Putamen (tissue), 1 donor: ENCODE data around the gene WBP11.
A peak's percentile ranks its signal among the peaks of the same experiment; 100 is the strongest.

ENCODE experiments used
- DNase-seq: peaks from one replicate; pipeline ENCODE4 v3.0.0-alpha.2; 2016; ENCODE audit warnings: low spot score

Gene WBP11

GRCh38 chr12:14803011-14803829 is at the start of gene WBP11, which contains the start of gene C12orf60:
TSS of gene WBP11 (minus strand) at chr12:14803478. CDS start at chr12:14801383, 2,095 bp downstream.
TSS of gene C12orf60 (plus strand) at chr12:14803670. CDS start at chr12:14822936, 19,266 bp downstream.
- DNase-seq = peak; percentile 99

DNA sequence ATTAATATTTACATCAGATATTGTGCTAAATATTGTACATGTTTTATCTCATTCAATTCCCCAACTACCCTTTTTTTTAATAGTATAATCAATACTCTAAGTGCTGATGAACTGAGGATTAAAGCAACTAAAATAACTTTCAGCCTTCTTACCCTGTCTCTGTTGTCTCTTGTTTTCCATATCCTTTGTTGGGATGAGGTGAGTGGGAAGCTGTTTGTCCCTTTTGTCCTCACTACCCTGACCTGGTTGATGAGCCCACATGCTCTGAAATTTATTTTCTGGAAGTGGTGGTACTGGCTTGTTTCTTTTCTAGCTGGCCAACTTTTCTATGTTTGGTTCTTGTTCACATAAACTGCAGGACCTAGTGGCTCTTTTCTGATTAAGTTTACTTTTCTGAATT is 49.6 kb upstream of the WBP11 start:
- no peak for DNase-seq

GRCh38 chr12:14850929-14851663 is 47.8 kb upstream of the WBP11 start:
- DNase-seq = no peak

DNA sequence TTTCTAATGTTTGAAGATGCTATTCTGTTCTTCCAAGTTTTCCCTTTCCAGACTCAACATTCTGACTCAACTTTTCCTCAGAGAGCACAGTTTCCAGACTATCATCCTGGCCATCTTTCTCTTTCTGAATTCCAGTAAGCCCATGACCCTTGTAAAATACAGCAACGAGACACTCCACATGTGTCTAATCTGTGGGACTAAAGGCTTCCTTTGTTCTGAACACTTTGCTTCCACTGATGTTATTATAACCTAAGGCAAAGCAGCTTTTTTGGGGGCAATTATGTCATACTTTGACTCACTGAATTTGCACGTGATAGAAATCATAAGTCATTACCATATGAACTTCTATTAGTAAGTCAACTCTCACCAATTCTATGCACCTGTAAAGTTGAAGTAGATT is 46.4 kb upstream of the WBP11 start:
- DNase-seq = peak; percentile 65

GRCh38 chr12:14846876-14847580 is 43.8 kb upstream of the WBP11 start:
- DNase-seq = no peak

DNA sequence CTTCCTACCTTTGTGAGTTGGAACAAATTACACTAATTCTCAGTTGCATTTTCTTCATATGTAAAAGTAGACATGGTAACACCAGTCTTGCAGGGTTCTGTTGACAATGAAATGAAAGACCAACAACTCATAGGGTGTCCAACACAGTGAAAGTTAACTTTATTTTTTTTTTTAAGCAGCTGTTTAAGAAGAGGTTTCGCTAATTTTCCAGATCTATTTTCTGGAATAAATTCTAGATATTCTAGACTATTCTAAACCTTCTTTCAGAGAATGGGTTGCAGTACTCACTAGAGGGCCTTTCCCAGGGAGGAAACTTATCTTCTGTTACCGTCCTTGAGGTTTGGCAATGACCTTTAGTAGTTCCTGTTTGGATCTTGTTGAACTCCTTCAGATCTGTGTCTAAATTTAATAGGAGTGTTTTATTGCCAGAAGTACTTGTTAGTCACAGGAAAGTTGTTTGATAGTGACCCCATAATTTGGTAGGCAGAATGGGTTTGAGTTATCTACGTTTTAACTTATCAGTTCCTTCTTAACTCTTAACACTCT is 42.8 kb upstream of the WBP11 start:
- no peak for DNase-seq

GRCh38 chr12:14845350-14845750 is 42.1 kb upstream of the WBP11 start:
- DNase-seq = peak; percentile 54

GRCh38 chr12:14844401-14844800 is 41.1 kb upstream of the WBP11 start:
- DNase-seq = no peak

DNA sequence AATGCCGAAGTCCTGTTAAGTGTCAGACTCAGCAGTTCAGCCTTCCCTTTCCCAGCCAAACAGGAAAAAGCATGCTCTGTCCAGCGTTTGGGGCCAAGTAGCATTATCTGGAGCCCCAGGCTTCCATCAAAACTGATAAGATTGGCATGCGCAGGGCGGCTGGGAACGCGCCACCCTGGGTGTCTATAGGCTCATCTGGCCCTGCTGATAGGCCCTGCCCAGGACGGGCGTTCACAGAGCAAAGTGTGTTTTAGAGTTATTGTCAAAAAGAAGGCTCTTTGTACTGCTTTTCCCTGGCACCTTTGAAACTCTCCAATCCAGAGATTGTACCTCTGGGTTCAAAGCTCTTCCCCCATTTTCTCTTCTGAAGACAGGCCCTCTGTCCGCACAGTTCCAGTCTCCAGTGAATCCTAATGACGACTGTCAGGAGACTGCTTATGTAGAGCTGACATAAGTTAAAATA is 40.2 kb upstream of the WBP11 start, which contains the start of gene ART4:
TSS of gene ART4 (minus strand) at position 102 of the 463 bp plus-strand sequence. CDS start 413 bp downstream, outside the sequence.
- no peak for DNase-seq

GRCh38 chr12:14842315-14842714 is 39.0 kb upstream of the WBP11 start:
- no peak for DNase-seq

GRCh38 chr12:14841761-14842160 is 38.5 kb upstream of the WBP11 start:
- no peak for DNase-seq

DNA sequence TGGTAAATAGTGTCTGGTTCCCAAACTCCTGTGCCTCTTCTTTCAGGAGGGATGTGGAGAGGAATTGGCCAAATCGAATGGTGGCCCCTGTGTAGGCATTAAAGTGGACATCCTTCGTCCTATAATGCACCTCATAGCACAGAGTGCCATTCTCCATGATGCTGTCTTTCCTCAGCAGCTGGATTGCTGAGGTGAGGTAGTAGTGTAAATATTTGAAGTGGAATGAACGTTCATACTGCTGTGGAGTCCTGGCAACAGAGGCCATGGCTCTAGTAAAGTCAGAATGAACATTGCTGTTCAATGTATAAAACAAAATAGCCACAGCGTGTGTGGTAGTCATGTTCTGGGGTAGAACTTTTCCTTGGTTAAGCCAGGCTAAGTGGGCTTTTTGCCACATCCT is 37.3 kb upstream of the WBP11 start:
- no peak for DNase-seq

DNA sequence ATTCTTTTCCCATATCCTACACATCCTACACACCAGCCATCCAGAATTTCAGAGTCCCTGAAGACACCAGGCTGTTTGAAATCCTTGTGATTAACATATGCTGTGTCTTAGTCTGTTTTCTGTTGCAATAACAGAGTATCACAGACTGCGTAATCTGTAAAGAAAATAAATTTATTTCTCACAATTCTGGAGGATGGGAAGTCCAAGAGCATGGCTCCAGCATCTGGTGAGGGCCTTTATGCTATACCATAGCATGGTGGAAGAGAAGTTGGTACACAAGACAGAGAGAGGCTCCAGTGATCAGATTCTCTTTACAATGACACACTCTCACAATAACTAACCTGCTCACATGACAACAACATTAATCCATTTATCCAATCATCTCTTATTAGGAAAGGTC is 36.0 kb upstream of the WBP11 start:
- DNase-seq = no peak

DNA sequence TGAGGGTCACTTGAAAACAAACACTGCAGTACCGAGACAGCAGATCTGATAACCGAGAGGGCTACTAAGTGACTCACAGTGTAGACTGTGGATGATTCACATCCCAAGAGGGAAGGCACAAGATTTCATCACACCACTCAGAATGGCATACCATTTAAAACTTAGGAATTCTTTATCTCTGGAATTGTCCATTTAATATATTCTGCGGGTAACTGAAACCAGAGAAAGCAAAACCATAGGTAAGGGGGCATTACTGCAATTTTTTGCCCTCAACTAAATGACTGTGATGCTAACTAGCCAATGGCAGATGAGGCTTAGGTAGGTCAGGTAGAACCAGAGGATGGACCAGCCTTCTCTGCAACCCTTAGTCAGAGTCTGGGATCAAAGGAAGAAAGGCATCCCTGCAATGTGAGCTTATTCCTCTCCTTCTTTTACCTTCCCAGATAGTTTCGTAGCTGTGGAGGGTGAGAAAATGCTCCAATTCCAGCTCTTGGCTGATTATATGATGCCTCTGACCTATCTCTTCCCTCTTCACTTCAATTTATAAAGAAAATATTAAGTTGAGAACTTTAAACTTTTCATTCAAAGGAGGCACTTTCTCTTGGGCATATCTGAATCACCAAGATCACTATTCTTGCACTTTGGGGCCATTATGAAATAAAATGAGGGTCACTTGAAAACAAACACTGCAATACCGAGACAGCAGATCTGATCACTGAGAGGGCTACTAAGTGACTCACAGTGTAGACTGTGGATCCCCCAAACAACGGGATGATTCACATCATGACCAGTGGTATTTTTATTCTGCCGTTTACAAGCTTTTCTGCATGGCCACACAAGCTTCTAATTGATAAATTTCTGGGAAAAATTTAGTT is 33.3 kb upstream of the WBP11 start:
- no peak for DNase-seq

DNA sequence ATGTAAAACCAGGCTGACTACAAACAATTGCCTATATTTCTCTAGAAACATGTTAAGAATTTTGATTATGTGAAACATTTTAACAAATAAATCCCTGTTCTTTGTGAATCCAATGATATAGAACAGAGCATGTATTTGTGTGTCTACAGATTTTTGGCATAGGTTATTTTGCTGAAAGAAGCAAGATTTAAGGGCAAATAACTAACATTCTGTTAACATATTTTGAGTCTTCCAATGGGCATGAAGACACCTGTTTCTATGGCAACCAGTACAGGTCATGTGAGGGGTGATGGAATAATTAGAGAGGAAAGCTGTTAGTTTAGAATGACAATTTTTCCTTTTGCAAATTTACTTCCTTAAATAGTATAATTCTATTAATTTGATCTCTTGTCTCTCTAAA is 31.2 kb upstream of the WBP11 start:
- DNase-seq = no peak

GRCh38 chr12:14833952-14834351 is 30.7 kb upstream of the WBP11 start:
- DNase-seq = no peak

DNA sequence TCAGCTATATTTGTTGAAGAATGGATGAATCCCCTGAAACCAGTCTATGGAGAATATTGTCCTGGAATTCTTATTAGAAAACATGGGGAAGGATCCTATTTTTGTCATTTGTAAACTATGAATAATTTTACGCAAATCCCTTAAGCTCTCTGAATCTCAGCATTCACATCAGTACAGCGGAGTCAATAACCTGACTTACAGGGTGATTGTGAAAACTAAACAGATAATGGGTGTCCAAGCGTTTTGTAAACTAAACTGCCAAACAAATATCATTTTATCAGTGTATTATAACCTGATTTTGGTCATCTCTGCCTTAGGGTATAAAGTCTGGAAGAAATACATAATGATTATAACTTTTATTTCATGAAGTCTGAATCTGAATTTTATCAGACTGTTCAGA is 30.1 kb upstream of the WBP11 start:
- DNase-seq = no peak

DNA sequence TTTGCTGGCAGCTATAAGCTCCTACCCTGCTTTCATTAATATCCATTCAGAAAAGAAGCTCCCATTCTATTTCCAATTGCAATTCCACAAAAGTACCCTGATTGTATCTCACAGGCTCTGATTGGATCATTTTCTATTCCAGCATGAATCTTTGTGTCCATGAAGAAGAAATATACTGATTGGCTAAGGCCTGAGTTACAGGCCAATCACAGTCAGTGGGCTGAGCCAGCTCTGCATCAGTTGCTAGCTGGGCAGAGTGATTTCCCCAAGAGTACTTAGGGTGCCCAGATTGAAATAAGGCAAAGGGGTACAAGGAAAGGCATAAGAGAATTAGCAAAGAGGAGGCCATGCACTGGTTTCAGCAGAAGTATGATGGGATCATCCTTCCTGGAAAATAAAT is 25.6 kb upstream of the WBP11 start:
- no peak for DNase-seq

GRCh38 chr12:14827043-14827442 is 23.8 kb upstream of the WBP11 start:
- no peak for DNase-seq

DNA sequence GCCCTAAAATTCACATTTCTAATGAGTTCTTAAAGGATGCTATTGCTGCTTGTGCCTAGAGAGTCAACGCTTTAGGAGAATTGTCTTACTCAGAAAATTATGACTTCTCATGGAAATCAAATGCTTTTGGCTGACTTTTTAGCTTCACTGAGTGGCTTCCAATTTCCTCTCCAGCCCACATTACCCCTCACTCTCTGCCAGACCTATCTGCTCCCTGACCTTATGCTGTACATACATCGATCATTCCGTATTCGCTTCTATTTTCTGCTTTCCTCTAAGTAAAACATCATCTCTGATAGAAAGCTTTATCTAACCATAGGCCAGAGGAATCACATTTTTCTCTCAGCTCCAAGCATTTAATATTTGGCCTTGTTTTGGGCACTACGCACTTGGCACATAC is 23.2 kb upstream of the WBP11 start:
- no peak for DNase-seq

- no peak for DNase-seq
These were observed 22.0 kb upstream of the WBP11 start for GRCh38 chr12:14825256-14825655.
